IMR-90 (cell line): ENCODE measurements around the gene C7orf33. TPM values are rescaled to one million over a fixed set of nuclear protein-coding genes. Genes with fewer than 3 reads are reported as not detected.
A peak's percentile ranks its signal among the peaks of the same experiment; 100 is the strongest.
"Not testable (repeated sequence)": the region's sequence is repeated elsewhere in the genome, so short reads cannot be mapped to it uniquely, and the experiment has no call there.

Source experiments
- ATAC-seq: fragments of 200-7000 bp; cut with Tn5 transposase; 2 replicates; pipeline ENCODE4 v1.9.1; 2020; ENCODE audit warnings: low read depth, mild to moderate bottlenecking, moderate library complexity
- BruUV-seq: library from RNA; stranded (reverse); fragments of 400-500 nt; replicated peaks from 2 replicates; lab custom pipeline; 2021; lab: Mats Ljungman, UMichigan
- CTCF ChIA-PET: fragments of 300-600 bp; formaldehyde crosslinking; extraction: SDS; loops from one replicate; lab custom pipeline; 2021; ENCODE audit warnings: antibody characterized with exemption; lab: Yijun Ruan, JAX
- POLR2A ChIA-PET: fragments of 300-600 bp; sonication (Branson Sonifier 250); formaldehyde crosslinking; loops from one replicate; lab custom pipeline; 2022; ENCODE audit warnings: antibody characterized with exemption; ENCODE audit not compliant: unreplicated experiment; lab: Charles Lee
- DNase-seq: peaks from one replicate; pipeline ENCODE4 v3.0.0; 2013
- H2AFZ ChIP-seq: replicated peaks from 2 replicates; pipeline ENCODE3; 2013; ENCODE audit warnings: low read length, mild to moderate bottlenecking; ENCODE audit not compliant: poor library complexity
- H2AK5ac ChIP-seq: 2 replicates; pipeline ENCODE4 v1.6.1; 2013; ENCODE audit warnings: low read depth, low read length, inconsistent platforms
- H2AK9ac ChIP-seq: replicated peaks from 2 replicates; pipeline ENCODE3; 2013; ENCODE audit warnings: mild to moderate bottlenecking, low read depth, low read length, moderate library complexity; ENCODE audit not compliant: poor library complexity
- H2BK120ac ChIP-seq: 2 replicates; pipeline ENCODE4 v1.6.1; 2013; ENCODE audit warnings: low read depth, low read length, inconsistent platforms
- H2BK15ac ChIP-seq: 3 replicates; pipeline ENCODE4 v1.6.1; 2013; ENCODE audit warnings: low read depth, low read length, inconsistent platforms
- H2BK20ac ChIP-seq: 2 replicates; pipeline ENCODE4 v1.6.1; 2013; ENCODE audit warnings: low read depth, mild to moderate bottlenecking, inconsistent platforms, low read length, moderate library complexity
- H2BK5ac ChIP-seq: 2 replicates; pipeline ENCODE4 v1.6.1; 2013; ENCODE audit warnings: mild to moderate bottlenecking, low read depth, low read length, inconsistent platforms; ENCODE audit not compliant: poor library complexity, severe bottlenecking
- H3K14ac ChIP-seq: replicated peaks from 2 replicates; pipeline ENCODE4 v1.6.1; 2013; ENCODE audit warnings: low read depth, low read length, inconsistent platforms
- H3K18ac ChIP-seq: 2 replicates; pipeline ENCODE4 v1.6.1; 2013; ENCODE audit warnings: low read depth, low read length, control low read depth
- H3K23ac ChIP-seq: 2 replicates; pipeline ENCODE4 v1.6.1; 2013; ENCODE audit warnings: low read depth, low read length, inconsistent platforms
- H3K27ac ChIP-seq: 2 replicates; pipeline ENCODE4 v1.5.1; 2013; ENCODE audit warnings: mild to moderate bottlenecking, control low read depth, low read length; ENCODE audit not compliant: insufficient read depth
- H3K27me3 ChIP-seq: 2 replicates; pipeline ENCODE4 v1.6.1; 2013; ENCODE audit warnings: low read length; ENCODE audit not compliant: control insufficient read depth, insufficient read depth
- H3K36me3 ChIP-seq: 2 replicates; pipeline ENCODE4 v1.6.1; 2013; ENCODE audit warnings: low read length, mixed read lengths; ENCODE audit not compliant: control insufficient read depth, insufficient read depth
- H3K4ac ChIP-seq: 2 replicates; pipeline ENCODE4 v1.6.1; 2013; ENCODE audit warnings: low read depth, low read length, inconsistent platforms
- H3K4me1 ChIP-seq: 2 replicates; pipeline ENCODE4 v1.6.1; 2013; ENCODE audit warnings: low read length, mixed read lengths; ENCODE audit not compliant: control insufficient read depth, insufficient read depth
- H3K4me2 ChIP-seq: 2 replicates; pipeline ENCODE4 v1.6.1; 2013; ENCODE audit warnings: low read depth, mild to moderate bottlenecking, control low read depth, low read length, moderate library complexity
- H3K4me3 ChIP-seq: 2 replicates; pipeline ENCODE4 v1.5.1; 2013; ENCODE audit warnings: low read depth, mild to moderate bottlenecking, control low read depth, low read length, moderate library complexity; ENCODE audit not compliant: insufficient read depth
- H3K56ac ChIP-seq: 2 replicates; pipeline ENCODE4 v1.6.1; 2013; ENCODE audit warnings: low read length, inconsistent platforms; ENCODE audit not compliant: insufficient read depth; ENCODE audit errors: extremely low read depth
- H3K79me1 ChIP-seq, 2 experiments: 2 replicates each; pipeline ENCODE4 v1.6.1; 2013; ENCODE audit warnings: low read length in 2 of 2, inconsistent platforms in 1 of 2, low read depth in 1 of 2
- H3K9ac ChIP-seq: 2 replicates; pipeline ENCODE4 v1.6.1; 2013; ENCODE audit warnings: low read depth, low read length, control low read depth
- H3K9me1 ChIP-seq: 2 replicates; pipeline ENCODE4 v1.6.1; 2013; ENCODE audit warnings: low read length, inconsistent platforms; ENCODE audit not compliant: insufficient read depth
- H3K9me3 ChIP-seq: 2 replicates; pipeline ENCODE4 v1.6.1; 2013; ENCODE audit warnings: low read length; ENCODE audit not compliant: control insufficient read depth, insufficient read depth
- H4K20me1 ChIP-seq: 2 replicates; pipeline ENCODE4 v1.6.1; 2013; ENCODE audit warnings: low read length, inconsistent platforms; ENCODE audit not compliant: insufficient read depth
- H4K5ac ChIP-seq: 2 replicates; pipeline ENCODE4 v1.6.1; 2013; ENCODE audit warnings: mild to moderate bottlenecking, low read depth, low read length, control low read depth
- H4K8ac ChIP-seq, 2 experiments: 2 replicates each; pipeline ENCODE4 v1.6.1; 2013; ENCODE audit warnings: low read depth in 2 of 2, low read length in 2 of 2, control low read depth in 1 of 2, inconsistent platforms in 1 of 2
- H4K91ac ChIP-seq: 2 replicates; pipeline ENCODE4 v1.6.1; 2013; ENCODE audit warnings: low read depth, low read length, inconsistent platforms; ENCODE audit not compliant: insufficient read depth
- WGBS, 2 experiments: methylation state at CpG; one replicate each; pipeline versions ENCODE4 v1.1.5 to v1.1.7; 2013; ENCODE audit warnings: missing lambda C conversion rate in 2 of 2; ENCODE audit not compliant: insufficient read length in 1 of 2; ENCODE audit errors: extremely low coverage in 2 of 2; 5-methylcytosine and 5-hydroxymethylcytosine counted together
- dilution Hi-C: fragments of 300-500 bp; cut with HindIII; formaldehyde crosslinking; loops from one replicate; pipeline ENCODE4 v1.14.3; 2018; ENCODE audit warnings: low sequenced_read_pairs; ENCODE audit not compliant: unreplicated experiment
- in situ Hi-C: fragments of 300-500 bp; cut with MboI; formaldehyde crosslinking; loops from 3 replicates; pipeline ENCODE4 v1.14.3; 2019; ENCODE audit warnings: low sequenced_read_pairs, inconsistent platforms, mixed read lengths
- intact Hi-C: fragments of 100-400 bp; cut with micrococcal nuclease; formaldehyde crosslinking; loops from 2 replicates; pipeline ENCODE4 v1.10.0; 2022
- polyA plus RNA-seq, 3 experiments: library from polyadenylated mRNA; depleted of rRNA; stranded (reverse); fragments of >200 nt; gene quantifications; 2 replicates each; pipeline ENCODE4 v1.2.3, GENCODE V29; 2012; ENCODE audit warnings: low replicate concordance in 1 of 3
- total RNA-seq: library from RNA; depleted of rRNA; stranded (reverse); fragments of >200 nt; gene quantifications from 2 replicates; pipeline ENCODE4 v1.2.3, GENCODE V29; 2012

C7orf33 gene
- total and polyA plus RNA-seq, 2 of the 4 experiments (the other 2 are of a cell fraction): not detected

DNA sequence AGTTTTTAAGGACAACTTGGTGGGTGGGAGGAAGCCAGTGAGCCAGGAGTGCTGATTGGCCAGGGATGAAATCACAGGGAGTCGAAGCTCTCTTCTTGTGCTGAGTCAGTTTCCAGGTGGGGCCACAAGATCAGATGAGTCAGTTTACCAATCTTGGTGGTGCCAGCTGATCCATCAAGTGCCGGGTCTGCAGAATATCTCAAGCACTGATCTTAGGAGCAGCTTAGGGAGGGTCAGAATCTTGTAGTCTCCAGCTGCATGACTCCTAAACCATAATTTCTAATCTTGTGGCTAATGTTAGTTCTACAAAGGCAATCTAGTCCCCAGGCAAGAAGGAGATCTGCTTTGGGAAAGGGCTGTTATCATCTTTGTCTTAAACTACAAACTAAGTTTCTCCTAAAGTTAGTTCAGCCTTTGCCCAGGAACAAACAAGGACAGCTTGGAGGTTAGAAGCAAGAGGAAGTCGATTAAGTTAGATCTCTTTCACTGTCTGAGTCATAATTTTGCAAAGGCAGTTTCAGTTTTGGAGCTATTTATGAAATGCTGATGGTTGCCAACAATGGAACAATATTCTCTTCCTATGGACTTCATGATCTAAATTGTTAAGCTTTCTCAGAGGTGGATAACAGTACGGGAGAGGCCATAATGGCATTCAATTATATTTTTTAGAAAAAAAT lies 26.2 kb upstream of the C7orf33 start:
- H3K18ac ChIP-seq, H3K14ac ChIP-seq, ATAC-seq, H2AFZ ChIP-seq, H3K9ac ChIP-seq, H3K9me3 ChIP-seq, H3K27me3 ChIP-seq, POLR2A ChIA-PET, H4K5ac ChIP-seq, H2AK5ac ChIP-seq, H4K91ac ChIP-seq, in situ Hi-C loops, H3K79me1 ChIP-seq, H2AK9ac ChIP-seq, H3K4ac ChIP-seq, H4K20me1 ChIP-seq, H2BK15ac ChIP-seq, H2BK120ac ChIP-seq, H3K9me1 ChIP-seq, H2BK5ac ChIP-seq, intact Hi-C loops, H3K23ac ChIP-seq, H3K36me3 ChIP-seq, H3K27ac ChIP-seq, H3K4me3 ChIP-seq, dilution Hi-C loops, H2BK20ac ChIP-seq, BruUV-seq, H3K4me1 ChIP-seq, H4K8ac ChIP-seq, H3K56ac ChIP-seq: not testable (repeated sequence)
- H3K4me2 ChIP-seq: peak overlapping the region; percentile 21; the same call in 1 of the 2 replicates
- peak; percentile 18 for DNase-seq
- CTCF ChIA-PET: interaction anchor here (0.6 kb wide), 1 partner anchor 1479 kb away, joined by 3 read pairs; no protein-coding TSS in a partner anchor
- WGBS, 2 experiments: no CpG with 5 or more reads among the region's 4 CpGs
